NCI-H2107 treated with DMSO at 0.1 percent for 48 hours (cell line): ENCODE data around the gene USP7.
"Not testable (repeated sequence)": the region's sequence is repeated elsewhere in the genome, so short reads cannot be mapped to it uniquely, and the experiment has no call there.

Experiments
- DNase-seq: peaks from one replicate; lab custom pipeline; 2025; ENCODE audit not compliant: unreplicated experiment; lab: John Stamatoyannopoulos, UW

The USP7 gene

GRCh38 chr16:8928467-8928957 lies 35.2 kb downstream of the USP7 start:
- no peak for DNase-seq

- no peak for DNase-seq
Measured at GRCh38 chr16:8926827-8927226, 36.9 kb downstream of the USP7 start.

GRCh38 chr16:8925455-8925854 lies 38.3 kb downstream of the USP7 start:
- DNase-seq: no peak

- DNase-seq: no peak
Measured at GRCh38 chr16:8924214-8924613, 39.5 kb downstream of the USP7 start.

GRCh38 chr16:8923199-8923598 lies 40.5 kb downstream of the USP7 start:
- DNase-seq: no peak

GRCh38 chr16:8921347-8921984 lies 42.2 kb downstream of the USP7 start:
- no peak for DNase-seq

- no peak for DNase-seq
Measured at GRCh38 chr16:8920645-8921346, 42.9 kb downstream of the USP7 start.

GRCh38 chr16:8919934-8920462 lies 43.7 kb downstream of the USP7 start:
- no peak for DNase-seq

- DNase-seq: no peak
Measured at GRCh38 chr16:8919089-8919933, 44.4 kb downstream of the USP7 start.

GRCh38 chr16:8917336-8917735 lies 46.4 kb downstream of the USP7 start:
- not testable (repeated sequence) for DNase-seq

GRCh38 chr16:8916541-8917225 lies 47.0 kb downstream of the USP7 start:
- DNase-seq: no peak

GRCh38 chr16:8915722-8916301 lies 47.9 kb downstream of the USP7 start:
- no peak for DNase-seq

- DNase-seq: no peak
Measured at GRCh38 chr16:8914098-8914497, 49.6 kb downstream of the USP7 start.

GRCh38 chr16:8912793-8913192 lies 50.9 kb downstream of the USP7 start:
- DNase-seq: no peak

- DNase-seq: no peak
Measured at GRCh38 chr16:8910811-8911210, 52.9 kb downstream of the USP7 start.

GRCh38 chr16:8908810-8909468 lies 54.8 kb downstream of the USP7 start:
- no peak for DNase-seq

- DNase-seq: no peak
Measured at GRCh38 chr16:8907096-8907495, 56.6 kb downstream of the USP7 start.

GRCh38 chr16:8905795-8906591 lies 57.7 kb downstream of the USP7 start:
- DNase-seq: no peak

GRCh38 chr16:8905168-8905762 lies 58.4 kb downstream of the USP7 start:
- peak; percentile 40 for DNase-seq
